ENCODE measurements around the gene FARS2. TPM values are rescaled to one million over a fixed set of nuclear protein-coding genes. Genes with fewer than 3 reads are reported as not detected.

FARS2 gene
- total and polyA plus RNA-seq, 2 of the 13 experiments (the other 11 are each of a cell fraction or from before 2014, with no cell fraction given): 15.4 to 26.0 TPM

DNA sequence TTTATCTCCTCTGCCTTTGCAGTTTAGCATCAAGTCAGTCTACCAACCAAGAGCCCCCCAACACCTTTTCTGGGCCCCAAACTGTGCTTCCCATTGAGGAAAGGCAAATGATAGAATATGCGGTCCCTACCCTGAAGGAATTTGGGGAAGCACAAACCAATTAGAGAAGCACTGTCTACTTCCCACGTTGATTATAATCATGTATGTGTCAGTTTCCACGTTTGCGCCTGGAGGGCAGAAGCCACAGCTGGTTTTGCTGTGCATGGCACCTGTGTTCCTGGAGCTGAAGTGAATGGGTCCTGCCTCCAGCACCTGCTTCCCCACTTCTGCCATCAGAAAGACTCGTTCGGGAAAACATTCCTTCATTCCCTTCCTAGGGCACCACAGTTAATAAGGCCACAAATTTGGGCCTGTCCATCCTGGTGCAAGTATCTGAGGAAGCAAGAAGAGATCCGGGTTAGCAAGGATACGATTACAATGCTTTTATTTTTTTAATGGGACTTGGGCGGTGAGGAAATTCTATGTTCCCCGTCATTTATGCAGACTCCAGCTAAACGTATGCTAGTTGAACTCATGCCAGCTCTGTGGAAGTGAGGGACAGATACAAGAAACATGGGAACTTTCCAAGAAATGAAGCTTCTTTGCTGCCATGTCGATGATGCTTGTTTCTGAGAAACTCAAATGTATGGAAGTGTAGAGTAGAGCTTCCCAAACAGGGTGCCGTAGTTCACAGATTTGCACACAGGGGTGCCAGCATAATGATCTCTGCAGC, 411.9 kb downstream of the FARS2 start:
- WGBS (ENCODE audit: low lambda C conversion rate): 96% methylated on average over 13 of the region's 13 CpGs
- ChIA-PET CTCF (ENCODE audit: low intra/inter-chr PET ratio, low total read pairs) (no interaction called here), POLR2A (no interaction called here)
- Histone ChIP-seq H3K4me2 (ENCODE audit: low read depth, low read length) (no peak overlapping the region), H3K4me3 (replicated peaks in 1 of 3; ENCODE audit: insufficient read depth in 1 of 3, low read depth in 2 of 3, low read length in 3 of 3) (no peak overlapping the region), H3K4me1 (ENCODE audit: insufficient read depth, low read length) (no peaks in the 10 kb centered on the region), H2AFZ (ENCODE audit: low read length) (no peak overlapping the region), H3K27me3 (ENCODE audit: control insufficient read depth in 1 of 2, insufficient read depth in 2 of 2, low read length in 2 of 2) (no peaks in the 10 kb centered on the region), H3K79me2 (ENCODE audit: insufficient read depth, low read length) (no peaks in the 10 kb centered on the region), H3K9ac (ENCODE audit: insufficient read depth, low read depth, low read length) (no peak overlapping the region), H4K20me1 (ENCODE audit: insufficient read depth, low read length) (no peaks in the 10 kb centered on the region), H3K36me3 (replicated peaks in 1 of 2; ENCODE audit: control insufficient read depth in 1 of 2, insufficient read depth in 2 of 2, low read length in 2 of 2) (no peaks in the 10 kb centered on the region), H3K9me3 (ENCODE audit: low read length) (no peaks in the 10 kb centered on the region), H3K27ac (ENCODE audit: extremely low read length, insufficient read depth, low read length) (no peak overlapping the region)
- in situ Hi-C loops (cut with HindIII; ENCODE audit: extremely low pct_ligation_motif_present, low pct_unique_long_range_greater_than_20kb): no loop called here
- no peak for ATAC-seq
- TF ChIP-seq FOXA1 (IDR thresholded peaks at IDR 0.05) (no peak), FOXA1 (CRISPR knock-in tag; IDR thresholded peaks at IDR 0.05) (no peak), HDAC1 (CRISPR knock-in tag; IDR thresholded peaks at IDR 0.05) (no peak), ZKSCAN1 (IDR thresholded peaks at IDR 0.05; ENCODE audit: low read length) (no peak), ZNF30 (CRISPR knock-in tag; IDR thresholded peaks at IDR 0.05) (no peak), MTA3 (CRISPR knock-in tag; IDR thresholded peaks at IDR 0.05) (no peak), CSRNP1 (CRISPR knock-in tag; IDR thresholded peaks at IDR 0.05) (no peak), ZBTB4 (CRISPR knock-in tag; IDR thresholded peaks at IDR 0.05; ENCODE audit: borderline replicate concordance) (no peak), SCMH1 (CRISPR knock-in tag; IDR thresholded peaks at IDR 0.05; ENCODE audit: borderline replicate concordance) (no peak), ZNF670 (CRISPR knock-in tag; IDR thresholded peaks at IDR 0.05; ENCODE audit: borderline replicate concordance) (no peak), RAD21 (CRISPR knock-in tag; IDR thresholded peaks at IDR 0.05) (no peak), MZF1 (CRISPR knock-in tag; IDR thresholded peaks at IDR 0.05; ENCODE audit: borderline replicate concordance) (no peak), ATF3 (CRISPR knock-in tag; IDR thresholded peaks at IDR 0.05) (no peak), TEAD3 (CRISPR knock-in tag; optimal IDR thresholded peaks at IDR 0.05; ENCODE audit: borderline replicate concordance) (no peak)
- TF ChIP-seq, protein P1, sequence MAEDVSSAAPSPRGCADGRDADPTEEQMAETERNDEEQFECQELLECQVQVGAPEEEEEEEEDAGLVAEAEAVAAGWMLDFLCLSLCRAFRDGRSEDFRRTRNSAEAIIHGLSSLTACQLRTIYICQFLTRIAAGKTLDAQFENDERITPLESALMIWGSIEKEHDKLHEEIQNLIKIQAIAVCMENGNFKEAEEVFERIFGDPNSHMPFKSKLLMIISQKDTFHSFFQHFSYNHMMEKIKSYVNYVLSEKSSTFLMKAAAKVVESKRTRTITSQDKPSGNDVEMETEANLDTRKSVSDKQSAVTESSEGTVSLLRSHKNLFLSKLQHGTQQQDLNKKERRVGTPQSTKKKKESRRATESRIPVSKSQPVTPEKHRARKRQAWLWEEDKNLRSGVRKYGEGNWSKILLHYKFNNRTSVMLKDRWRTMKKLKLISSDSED (CRISPR knock-in tag; IDR thresholded peaks at IDR 0.05): no peak
- TF ChIP-seq, protein P2, sequence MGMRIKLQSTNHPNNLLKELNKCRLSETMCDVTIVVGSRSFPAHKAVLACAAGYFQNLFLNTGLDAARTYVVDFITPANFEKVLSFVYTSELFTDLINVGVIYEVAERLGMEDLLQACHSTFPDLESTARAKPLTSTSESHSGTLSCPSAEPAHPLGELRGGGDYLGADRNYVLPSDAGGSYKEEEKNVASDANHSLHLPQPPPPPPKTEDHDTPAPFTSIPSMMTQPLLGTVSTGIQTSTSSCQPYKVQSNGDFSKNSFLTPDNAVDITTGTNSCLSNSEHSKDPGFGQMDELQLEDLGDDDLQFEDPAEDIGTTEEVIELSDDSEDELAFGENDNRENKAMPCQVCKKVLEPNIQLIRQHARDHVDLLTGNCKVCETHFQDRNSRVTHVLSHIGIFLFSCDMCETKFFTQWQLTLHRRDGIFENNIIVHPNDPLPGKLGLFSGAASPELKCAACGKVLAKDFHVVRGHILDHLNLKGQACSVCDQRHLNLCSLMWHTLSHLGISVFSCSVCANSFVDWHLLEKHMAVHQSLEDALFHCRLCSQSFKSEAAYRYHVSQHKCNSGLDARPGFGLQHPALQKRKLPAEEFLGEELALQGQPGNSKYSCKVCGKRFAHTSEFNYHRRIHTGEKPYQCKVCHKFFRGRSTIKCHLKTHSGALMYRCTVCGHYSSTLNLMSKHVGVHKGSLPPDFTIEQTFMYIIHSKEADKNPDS (CRISPR knock-in tag; IDR thresholded peaks at IDR 0.05): no peak
- intact Hi-C loops (cut with micrococcal nuclease; ENCODE audit: unreplicated experiment): no loop called here
- no peak for DNase-seq (ENCODE audit: low spot score)
- no TSS peak for BruUV-seq (replicated peaks)
- no peak for FAIRE-seq

Measured in HepG2 (cell line).